ENCODE measurements around the gene RGS3. TPM values are rescaled to one million over a fixed set of nuclear protein-coding genes. Genes with fewer than 3 reads are reported as not detected.
A peak's percentile ranks its signal among the peaks of the same experiment; 100 is the strongest.

RGS3 gene
- total RNA-seq, 1 experiment from 2014 or later = 16.6 TPM

DNA sequence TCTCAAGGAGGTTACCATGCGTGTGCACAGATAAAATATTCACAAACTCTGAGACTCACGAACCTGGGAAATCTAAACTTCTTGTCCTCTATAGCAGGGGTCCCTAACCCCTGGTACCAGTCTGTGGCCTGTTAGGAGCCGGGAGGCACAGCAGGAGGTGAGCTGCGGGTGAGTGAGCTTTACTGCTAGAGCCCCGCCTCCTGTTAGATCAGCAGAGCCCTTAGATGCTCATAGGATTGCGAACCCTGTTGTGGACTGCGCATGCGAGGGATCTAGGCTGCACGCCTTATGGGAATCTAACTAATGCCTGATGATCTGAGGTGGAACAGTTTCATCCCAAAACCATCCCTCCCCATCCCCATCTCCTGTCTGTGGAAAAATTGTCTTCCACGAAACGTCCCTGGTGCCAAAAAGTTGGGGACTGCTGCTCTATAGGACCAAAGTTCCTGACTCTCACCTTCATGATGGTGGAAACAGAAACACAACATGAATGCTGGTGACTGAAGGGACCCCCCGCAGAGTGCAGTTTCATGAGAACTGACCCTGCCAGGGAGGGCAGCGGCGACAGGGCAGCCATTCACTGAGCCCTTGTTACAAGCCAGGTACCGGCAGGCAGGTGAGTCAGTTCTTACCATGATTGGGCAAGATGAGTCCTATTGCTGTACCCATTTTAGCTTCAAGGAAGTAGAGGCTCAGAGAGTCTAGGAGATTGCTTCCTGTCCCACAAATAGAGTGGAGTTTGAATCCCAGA is 181.9 kb downstream of the RGS3 start:
- DNase-seq (ENCODE audit: low spot score) = peak; percentile 77
- peaks cover 100% of the 10 kb centered on the region for H3K27me3 Mint-ChIP-seq (ENCODE audit: low read depth)
- no peaks in the 10 kb centered on the region for H3K9me3 Mint-ChIP-seq
- POLR2A ChIA-PET = no interaction called here
- CTCF ChIA-PET = interaction anchor here (1.2 to 1.8 kb wide), 4 partner anchors 10 to 58 kb away, joined by 3 to 5 read pairs (median 4); no protein-coding TSS in a partner anchor
- H3K4me1 Mint-ChIP-seq = peaks cover 3% of the 10 kb centered on the region
- no peak overlapping the region for H3K27ac Mint-ChIP-seq
- H3K4me3 Mint-ChIP-seq = no peak overlapping the region
- TF ChIP-seq RORB (CRISPR knock-in tag; IDR thresholded peaks at IDR 0.05) (no peak), CREB1 (CRISPR knock-in tag; IDR thresholded peaks at IDR 0.05) (no peak), ZNF425 (CRISPR knock-in tag; conservative IDR thresholded peaks at IDR 0.05) (no peak), JUN (CRISPR knock-in tag; IDR thresholded peaks at IDR 0.05) (no peak)
- H3K36me3 Mint-ChIP-seq = no peaks in the 10 kb centered on the region
- peak; percentile 52; the same call in 1 of the 2 replicates for ATAC-seq

DNA sequence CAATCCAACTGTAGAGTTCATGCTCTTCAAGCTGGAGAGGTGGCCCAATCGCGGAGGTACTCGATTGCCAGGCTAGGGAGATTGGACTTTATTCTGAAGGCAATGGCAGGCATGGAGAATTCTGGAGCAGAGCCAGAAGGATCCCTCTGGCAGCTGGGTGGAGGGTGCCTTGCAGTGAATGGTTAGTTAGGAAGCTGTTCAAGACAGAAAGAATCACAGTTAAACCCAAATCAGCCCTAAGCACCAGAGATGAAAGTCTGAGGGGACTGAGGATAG is 182.4 kb downstream of the RGS3 start:
- TF ChIP-seq FOXP1 (CRISPR knock-in tag; IDR thresholded peaks at IDR 0.05; ENCODE audit: borderline replicate concordance) (no peak), NR2C2 (CRISPR knock-in tag; IDR thresholded peaks at IDR 0.05) (no peak), ZNF317 (CRISPR knock-in tag; IDR thresholded peaks at IDR 0.05; ENCODE audit: borderline replicate concordance, low read depth) (no peak), E2F5 (CRISPR knock-in tag; IDR thresholded peaks at IDR 0.05) (no peak), FOXJ3 (CRISPR knock-in tag; IDR thresholded peaks at IDR 0.05; ENCODE audit: borderline replicate concordance) (no peak), PRRX2 (CRISPR knock-in tag; IDR thresholded peaks at IDR 0.05) (no peak), GABPB1 (CRISPR knock-in tag; IDR thresholded peaks at IDR 0.05) (no peak), MXD4 (CRISPR knock-in tag; IDR thresholded peaks at IDR 0.05; ENCODE audit: borderline replicate concordance) (no peak)
- TF ChIP-seq, protein P1, sequence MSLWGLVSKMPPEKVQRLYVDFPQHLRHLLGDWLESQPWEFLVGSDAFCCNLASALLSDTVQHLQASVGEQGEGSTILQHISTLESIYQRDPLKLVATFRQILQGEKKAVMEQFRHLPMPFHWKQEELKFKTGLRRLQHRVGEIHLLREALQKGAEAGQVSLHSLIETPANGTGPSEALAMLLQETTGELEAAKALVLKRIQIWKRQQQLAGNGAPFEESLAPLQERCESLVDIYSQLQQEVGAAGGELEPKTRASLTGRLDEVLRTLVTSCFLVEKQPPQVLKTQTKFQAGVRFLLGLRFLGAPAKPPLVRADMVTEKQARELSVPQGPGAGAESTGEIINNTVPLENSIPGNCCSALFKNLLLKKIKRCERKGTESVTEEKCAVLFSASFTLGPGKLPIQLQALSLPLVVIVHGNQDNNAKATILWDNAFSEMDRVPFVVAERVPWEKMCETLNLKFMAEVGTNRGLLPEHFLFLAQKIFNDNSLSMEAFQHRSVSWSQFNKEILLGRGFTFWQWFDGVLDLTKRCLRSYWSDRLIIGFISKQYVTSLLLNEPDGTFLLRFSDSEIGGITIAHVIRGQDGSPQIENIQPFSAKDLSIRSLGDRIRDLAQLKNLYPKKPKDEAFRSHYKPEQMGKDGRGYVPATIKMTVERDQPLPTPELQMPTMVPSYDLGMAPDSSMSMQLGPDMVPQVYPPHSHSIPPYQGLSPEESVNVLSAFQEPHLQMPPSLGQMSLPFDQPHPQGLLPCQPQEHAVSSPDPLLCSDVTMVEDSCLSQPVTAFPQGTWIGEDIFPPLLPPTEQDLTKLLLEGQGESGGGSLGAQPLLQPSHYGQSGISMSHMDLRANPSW (CRISPR knock-in tag; conservative IDR thresholded peaks at IDR 0.05; ENCODE audit: low read depth) = no peak
- Mint-ChIP-seq H3K4me1 (peaks cover 8% of the 10 kb centered on the region), H3K9me3 (no peaks in the 10 kb centered on the region), H3K4me3 (no peak overlapping the region), H3K36me3 (no peaks in the 10 kb centered on the region), H3K27ac (no peak overlapping the region), H3K27me3 (ENCODE audit: low read depth) (peaks cover 100% of the 10 kb centered on the region)
- no peak for ATAC-seq
- CTCF ChIA-PET = interaction anchor here (1.2 to 1.8 kb wide), 4 partner anchors 10 to 59 kb away, joined by 3 to 5 read pairs (median 4); no protein-coding TSS in a partner anchor
- no peak for DNase-seq (ENCODE audit: low spot score)
- POLR2A ChIA-PET = no interaction called here

DNA sequence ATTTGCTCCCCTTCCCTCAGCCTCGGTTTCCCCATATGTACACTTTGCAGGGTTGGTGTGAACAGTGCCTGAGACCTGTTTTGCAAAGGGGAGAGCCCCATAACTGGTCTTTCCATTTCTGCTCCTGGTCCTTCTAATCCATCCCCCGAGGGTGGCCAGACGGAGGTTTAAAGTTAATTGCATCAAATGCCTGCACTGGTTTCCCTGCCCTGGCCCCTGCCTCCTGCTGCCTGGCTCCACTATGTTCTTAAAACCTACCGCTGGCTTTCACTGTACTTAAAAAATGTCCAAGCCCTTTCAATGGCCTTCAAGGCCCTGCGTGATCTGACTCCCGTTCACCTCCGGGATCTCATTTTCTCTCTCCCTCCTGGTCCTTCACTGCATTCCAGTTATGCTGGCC is 183.0 kb downstream of the RGS3 start:
- Mint-ChIP-seq H3K36me3 (no peaks in the 10 kb centered on the region), H3K4me1 (peaks cover 10% of the 10 kb centered on the region), H3K27ac (no peak overlapping the region), H3K9me3 (no peaks in the 10 kb centered on the region), H3K4me3 (no peak overlapping the region), H3K27me3 (ENCODE audit: low read depth) (peaks cover 97% of the 10 kb centered on the region)
- ATAC-seq (no peak), DNase-seq (ENCODE audit: low spot score) (no peak)
- ChIA-PET CTCF (interaction anchor here (1.4 to 1.8 kb wide), 2 partner anchors 9 to 59 kb away, joined by 3 to 5 read pairs; no protein-coding TSS in a partner anchor), POLR2A (no interaction called here)
- TF ChIP-seq GRHL2 (CRISPR knock-in tag; IDR thresholded peaks at IDR 0.05; ENCODE audit: insufficient replicate concordance, severe bottlenecking) (no peak), ESRRA (CRISPR knock-in tag; IDR thresholded peaks at IDR 0.05; ENCODE audit: borderline replicate concordance) (no peak), RORB (CRISPR knock-in tag; IDR thresholded peaks at IDR 0.05) (no peak)
- TF ChIP-seq, protein P2, sequence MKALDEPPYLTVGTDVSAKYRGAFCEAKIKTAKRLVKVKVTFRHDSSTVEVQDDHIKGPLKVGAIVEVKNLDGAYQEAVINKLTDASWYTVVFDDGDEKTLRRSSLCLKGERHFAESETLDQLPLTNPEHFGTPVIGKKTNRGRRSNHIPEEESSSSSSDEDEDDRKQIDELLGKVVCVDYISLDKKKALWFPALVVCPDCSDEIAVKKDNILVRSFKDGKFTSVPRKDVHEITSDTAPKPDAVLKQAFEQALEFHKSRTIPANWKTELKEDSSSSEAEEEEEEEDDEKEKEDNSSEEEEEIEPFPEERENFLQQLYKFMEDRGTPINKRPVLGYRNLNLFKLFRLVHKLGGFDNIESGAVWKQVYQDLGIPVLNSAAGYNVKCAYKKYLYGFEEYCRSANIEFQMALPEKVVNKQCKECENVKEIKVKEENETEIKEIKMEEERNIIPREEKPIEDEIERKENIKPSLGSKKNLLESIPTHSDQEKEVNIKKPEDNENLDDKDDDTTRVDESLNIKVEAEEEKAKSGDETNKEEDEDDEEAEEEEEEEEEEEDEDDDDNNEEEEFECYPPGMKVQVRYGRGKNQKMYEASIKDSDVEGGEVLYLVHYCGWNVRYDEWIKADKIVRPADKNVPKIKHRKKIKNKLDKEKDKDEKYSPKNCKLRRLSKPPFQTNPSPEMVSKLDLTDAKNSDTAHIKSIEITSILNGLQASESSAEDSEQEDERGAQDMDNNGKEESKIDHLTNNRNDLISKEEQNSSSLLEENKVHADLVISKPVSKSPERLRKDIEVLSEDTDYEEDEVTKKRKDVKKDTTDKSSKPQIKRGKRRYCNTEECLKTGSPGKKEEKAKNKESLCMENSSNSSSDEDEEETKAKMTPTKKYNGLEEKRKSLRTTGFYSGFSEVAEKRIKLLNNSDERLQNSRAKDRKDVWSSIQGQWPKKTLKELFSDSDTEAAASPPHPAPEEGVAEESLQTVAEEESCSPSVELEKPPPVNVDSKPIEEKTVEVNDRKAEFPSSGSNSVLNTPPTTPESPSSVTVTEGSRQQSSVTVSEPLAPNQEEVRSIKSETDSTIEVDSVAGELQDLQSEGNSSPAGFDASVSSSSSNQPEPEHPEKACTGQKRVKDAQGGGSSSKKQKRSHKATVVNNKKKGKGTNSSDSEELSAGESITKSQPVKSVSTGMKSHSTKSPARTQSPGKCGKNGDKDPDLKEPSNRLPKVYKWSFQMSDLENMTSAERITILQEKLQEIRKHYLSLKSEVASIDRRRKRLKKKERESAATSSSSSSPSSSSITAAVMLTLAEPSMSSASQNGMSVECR (CRISPR knock-in tag; IDR thresholded peaks at IDR 0.05; ENCODE audit: borderline replicate concordance) = no peak
- TF ChIP-seq, protein P3, sequence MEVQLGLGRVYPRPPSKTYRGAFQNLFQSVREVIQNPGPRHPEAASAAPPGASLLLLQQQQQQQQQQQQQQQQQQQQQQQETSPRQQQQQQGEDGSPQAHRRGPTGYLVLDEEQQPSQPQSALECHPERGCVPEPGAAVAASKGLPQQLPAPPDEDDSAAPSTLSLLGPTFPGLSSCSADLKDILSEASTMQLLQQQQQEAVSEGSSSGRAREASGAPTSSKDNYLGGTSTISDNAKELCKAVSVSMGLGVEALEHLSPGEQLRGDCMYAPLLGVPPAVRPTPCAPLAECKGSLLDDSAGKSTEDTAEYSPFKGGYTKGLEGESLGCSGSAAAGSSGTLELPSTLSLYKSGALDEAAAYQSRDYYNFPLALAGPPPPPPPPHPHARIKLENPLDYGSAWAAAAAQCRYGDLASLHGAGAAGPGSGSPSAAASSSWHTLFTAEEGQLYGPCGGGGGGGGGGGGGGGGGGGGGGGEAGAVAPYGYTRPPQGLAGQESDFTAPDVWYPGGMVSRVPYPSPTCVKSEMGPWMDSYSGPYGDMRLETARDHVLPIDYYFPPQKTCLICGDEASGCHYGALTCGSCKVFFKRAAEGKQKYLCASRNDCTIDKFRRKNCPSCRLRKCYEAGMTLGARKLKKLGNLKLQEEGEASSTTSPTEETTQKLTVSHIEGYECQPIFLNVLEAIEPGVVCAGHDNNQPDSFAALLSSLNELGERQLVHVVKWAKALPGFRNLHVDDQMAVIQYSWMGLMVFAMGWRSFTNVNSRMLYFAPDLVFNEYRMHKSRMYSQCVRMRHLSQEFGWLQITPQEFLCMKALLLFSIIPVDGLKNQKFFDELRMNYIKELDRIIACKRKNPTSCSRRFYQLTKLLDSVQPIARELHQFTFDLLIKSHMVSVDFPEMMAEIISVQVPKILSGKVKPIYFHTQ (CRISPR knock-in tag; IDR thresholded peaks at IDR 0.05) = no peak
